Measurements from ENCODE around the gene MEGF11. TPM values are rescaled to one million over a fixed set of nuclear protein-coding genes. Genes with fewer than 3 reads are reported as not detected.

MEGF11 gene
- total RNA-seq, 1 experiment from 2014 or later, result not detected

DNA sequence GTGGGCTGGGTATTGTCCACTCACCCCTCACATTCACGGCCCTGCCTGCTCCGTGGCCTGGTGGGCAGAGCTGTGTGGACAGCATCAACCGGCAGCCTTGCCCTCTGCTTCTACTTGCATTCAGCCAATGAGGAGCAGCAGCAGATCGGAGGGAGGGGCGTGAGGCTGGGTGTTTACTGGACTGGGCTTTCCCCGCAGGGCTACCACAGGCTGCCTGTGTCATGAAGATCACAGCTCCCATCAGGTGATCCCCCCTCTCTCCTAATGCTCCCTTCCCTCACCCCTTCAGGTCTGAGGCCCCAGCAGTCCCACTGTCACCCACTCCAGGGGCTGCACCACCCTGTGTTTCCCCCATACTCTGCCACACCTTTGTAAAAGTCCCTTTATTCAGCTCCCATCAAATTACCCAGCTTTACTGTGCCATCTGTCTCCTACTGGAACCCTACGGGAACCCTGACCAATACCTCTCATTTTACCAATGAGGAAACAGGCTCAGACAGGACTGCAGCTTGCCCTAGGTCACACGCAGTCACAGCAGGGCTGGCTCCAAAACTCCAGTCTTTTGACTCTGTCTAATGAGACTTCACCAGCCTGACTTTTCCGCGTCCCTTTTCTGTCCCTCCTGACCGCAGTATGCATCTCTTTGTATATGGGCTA is 81.1 kb downstream of the MEGF11 start:
- Histone ChIP-seq H3K9me3 (ENCODE audit: low read length) (no peaks in the 10 kb centered on the region), H3K27me3 (ENCODE audit: low read length) (no peaks in the 10 kb centered on the region), H3K9ac (ENCODE audit: low read length) (no peak overlapping the region), H4K20me1 (ENCODE audit: insufficient read depth, low read depth, low read length) (no peaks in the 10 kb centered on the region), H3K36me3 (ENCODE audit: insufficient read depth, low read length) (no peaks in the 10 kb centered on the region), H3K27ac (ENCODE audit: low read length) (no peak overlapping the region), H3K9me2 (replicated peaks; ENCODE audit: insufficient read depth, low read length) (no peaks in the 10 kb centered on the region), H3K4me3 (ENCODE audit: low read length) (no peak overlapping the region), H2AFZ (ENCODE audit: low read length) (no peak overlapping the region), H3K4me1 (ENCODE audit: low read length) (peaks cover 3% of the 10 kb centered on the region; the same call in 1 of the 2 replicates), H3K4me2 (ENCODE audit: low read depth, low read length, poor library complexity, severe bottlenecking) (no peak overlapping the region), H3K79me2 (ENCODE audit: low read length) (no peaks in the 10 kb centered on the region)
- no peak for DNase-seq

DNA sequence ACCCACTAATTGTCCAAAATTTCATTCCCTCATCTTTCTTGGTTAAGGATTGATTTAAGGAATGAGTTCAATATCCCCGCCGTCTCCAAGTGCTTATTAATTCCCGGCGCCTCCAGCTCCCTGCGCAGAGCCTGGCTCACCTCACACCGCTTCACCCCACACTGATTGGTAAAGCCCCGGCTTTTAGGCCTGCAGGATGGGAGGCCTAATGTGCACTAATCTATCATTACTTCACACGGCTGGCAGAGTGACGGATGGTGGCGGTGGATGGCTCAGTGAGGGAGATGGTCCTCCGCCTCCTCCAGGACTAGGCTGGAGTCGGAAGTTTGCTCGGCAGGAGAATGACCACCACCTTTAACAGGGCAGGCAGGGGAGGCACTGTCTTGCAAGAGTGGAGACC is 81.7 kb downstream of the MEGF11 start:
- Histone ChIP-seq H3K4me3 (ENCODE audit: low read length) (no peak overlapping the region), H3K9me3 (ENCODE audit: low read length) (no peaks in the 10 kb centered on the region), H3K27me3 (ENCODE audit: low read length) (no peaks in the 10 kb centered on the region), H3K36me3 (ENCODE audit: insufficient read depth, low read length) (no peaks in the 10 kb centered on the region), H3K9ac (ENCODE audit: low read length) (no peak overlapping the region), H3K79me2 (ENCODE audit: low read length) (no peaks in the 10 kb centered on the region), H3K4me1 (ENCODE audit: low read length) (peaks cover 3% of the 10 kb centered on the region; the same call in 1 of the 2 replicates), H3K9me2 (replicated peaks; ENCODE audit: insufficient read depth, low read length) (no peaks in the 10 kb centered on the region), H2AFZ (ENCODE audit: low read length) (no peak overlapping the region), H3K4me2 (ENCODE audit: low read depth, low read length, poor library complexity, severe bottlenecking) (no peak overlapping the region), H3K27ac (ENCODE audit: low read length) (no peak overlapping the region), H4K20me1 (ENCODE audit: insufficient read depth, low read depth, low read length) (no peaks in the 10 kb centered on the region)
- no peak for DNase-seq

DNA sequence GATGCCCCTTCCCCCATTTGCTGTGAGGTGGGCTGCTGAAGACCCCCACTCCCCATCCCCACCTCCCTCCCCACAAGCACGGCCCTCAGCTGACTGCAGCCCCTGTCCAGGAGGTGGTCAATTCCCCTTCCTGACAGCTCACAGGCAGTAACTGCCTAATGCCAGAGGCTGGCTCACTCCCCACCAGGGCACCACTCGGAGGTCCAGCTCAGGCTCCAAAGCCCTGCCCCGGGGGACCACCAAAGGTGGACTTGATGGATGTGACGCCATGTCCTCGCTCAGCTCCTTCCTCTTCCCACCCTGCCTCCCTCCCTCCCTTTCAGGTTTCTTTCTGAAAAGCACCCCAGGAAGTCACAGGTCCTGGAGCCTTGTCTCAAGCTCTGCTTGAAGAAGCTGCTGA is 82.8 kb downstream of the MEGF11 start:
- Histone ChIP-seq H3K4me3 (ENCODE audit: low read length) (no peak overlapping the region), H3K27ac (ENCODE audit: low read length) (no peak overlapping the region), H3K9ac (ENCODE audit: low read length) (no peak overlapping the region), H4K20me1 (ENCODE audit: insufficient read depth, low read depth, low read length) (no peaks in the 10 kb centered on the region), H3K79me2 (ENCODE audit: low read length) (no peaks in the 10 kb centered on the region), H3K27me3 (ENCODE audit: low read length) (no peaks in the 10 kb centered on the region), H3K4me2 (ENCODE audit: low read depth, low read length, poor library complexity, severe bottlenecking) (no peak overlapping the region), H2AFZ (ENCODE audit: low read length) (no peak overlapping the region), H3K9me3 (ENCODE audit: low read length) (no peaks in the 10 kb centered on the region), H3K4me1 (ENCODE audit: low read length) (no peaks in the 10 kb centered on the region), H3K36me3 (ENCODE audit: insufficient read depth, low read length) (no peaks in the 10 kb centered on the region), H3K9me2 (replicated peaks; ENCODE audit: insufficient read depth, low read length) (no peaks in the 10 kb centered on the region)
- DNase-seq, result no peak

DNA sequence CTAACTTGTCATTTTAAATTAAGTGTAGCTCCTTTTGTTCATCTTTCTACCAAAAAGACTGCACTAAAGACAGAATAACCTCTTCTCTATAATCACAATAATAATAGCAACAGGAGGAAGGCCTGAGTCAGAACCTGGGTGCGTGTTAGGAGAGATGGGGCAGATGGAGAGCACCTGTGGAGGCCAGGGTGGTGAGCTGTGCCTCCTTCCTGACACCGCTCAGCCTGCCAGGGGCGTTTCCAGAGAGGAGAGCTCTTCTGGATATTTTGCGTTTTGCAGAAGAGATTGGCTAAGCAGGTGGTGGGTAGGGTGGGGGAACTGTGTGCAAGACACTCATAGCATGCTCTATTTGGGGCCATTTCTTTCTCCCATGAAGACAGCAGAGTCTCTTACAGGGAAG is 83.5 kb downstream of the MEGF11 start:
- H3K27ac ChIP-seq (ENCODE audit: low read length), result no peak overlapping the region
- H3K36me3 ChIP-seq (ENCODE audit: insufficient read depth, low read length), result no peaks in the 10 kb centered on the region
- no peak overlapping the region for H3K9ac ChIP-seq (ENCODE audit: low read length)
- no peaks in the 10 kb centered on the region for H3K9me3 ChIP-seq (ENCODE audit: low read length)
- no peak overlapping the region for H3K4me2 ChIP-seq (ENCODE audit: low read depth, low read length, poor library complexity, severe bottlenecking)
- no peak overlapping the region for H3K4me3 ChIP-seq (ENCODE audit: low read length)
- no peaks in the 10 kb centered on the region for H4K20me1 ChIP-seq (ENCODE audit: insufficient read depth, low read depth, low read length)
- H2AFZ ChIP-seq (ENCODE audit: low read length), result no peak overlapping the region
- no peaks in the 10 kb centered on the region for H3K4me1 ChIP-seq (ENCODE audit: low read length)
- H3K79me2 ChIP-seq (ENCODE audit: low read length), result no peaks in the 10 kb centered on the region
- H3K9me2 ChIP-seq (replicated peaks; ENCODE audit: insufficient read depth, low read length), result no peaks in the 10 kb centered on the region
- DNase-seq, result no peak
- H3K27me3 ChIP-seq (ENCODE audit: low read length), result no peaks in the 10 kb centered on the region

DNA sequence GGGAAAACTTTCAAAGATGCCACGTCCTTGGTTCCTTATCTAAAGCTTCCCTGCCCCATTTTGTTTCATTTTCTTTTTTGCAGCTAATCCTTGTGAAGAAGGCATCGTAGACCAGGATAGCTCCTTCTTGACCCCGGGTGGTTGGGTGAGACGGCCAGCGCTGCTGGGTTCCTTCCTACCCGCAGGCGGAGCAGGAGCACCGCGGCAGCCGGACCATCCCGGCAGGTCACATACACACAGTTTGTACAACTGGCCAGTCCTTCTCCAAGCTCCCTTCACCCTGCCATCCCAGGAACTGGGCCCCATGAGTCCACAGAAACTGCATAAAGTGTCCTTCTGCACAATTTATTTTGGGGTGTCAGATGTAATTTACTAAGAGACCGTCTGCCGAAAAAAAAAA is 83.9 kb downstream of the MEGF11 start:
- Histone ChIP-seq H3K36me3 (ENCODE audit: insufficient read depth, low read length) (no peaks in the 10 kb centered on the region), H3K4me3 (ENCODE audit: low read length) (no peak overlapping the region), H2AFZ (ENCODE audit: low read length) (no peak overlapping the region), H3K79me2 (ENCODE audit: low read length) (no peaks in the 10 kb centered on the region), H3K9me3 (ENCODE audit: low read length) (no peaks in the 10 kb centered on the region), H3K4me2 (ENCODE audit: low read depth, low read length, poor library complexity, severe bottlenecking) (no peak overlapping the region), H3K4me1 (ENCODE audit: low read length) (no peaks in the 10 kb centered on the region), H4K20me1 (ENCODE audit: insufficient read depth, low read depth, low read length) (no peaks in the 10 kb centered on the region), H3K9ac (ENCODE audit: low read length) (no peak overlapping the region), H3K27ac (ENCODE audit: low read length) (no peak overlapping the region), H3K9me2 (replicated peaks; ENCODE audit: insufficient read depth, low read length) (no peaks in the 10 kb centered on the region), H3K27me3 (ENCODE audit: low read length) (no peaks in the 10 kb centered on the region)
- DNase-seq, result no peak

DNA sequence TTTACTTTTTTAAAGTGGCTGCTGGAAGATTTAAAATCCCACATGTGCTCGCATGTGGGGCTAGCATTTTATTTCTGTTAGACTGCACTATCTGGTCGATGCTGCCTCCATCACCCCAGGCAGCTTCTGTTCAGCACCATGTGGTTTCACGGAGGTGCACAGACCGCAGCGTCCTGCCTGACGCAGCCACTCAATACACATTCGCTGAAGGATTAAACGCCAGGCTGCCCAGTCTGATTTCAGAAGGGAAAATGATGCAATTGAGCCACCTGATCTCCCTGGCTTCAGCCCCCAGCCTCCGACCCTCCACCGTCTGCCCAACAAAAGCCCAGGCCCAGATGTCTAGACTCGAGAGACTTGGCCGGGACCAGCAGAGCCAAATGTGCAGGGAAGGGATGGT is 84.5 kb downstream of the MEGF11 start:
- Histone ChIP-seq H3K4me1 (ENCODE audit: low read length) (no peaks in the 10 kb centered on the region), H3K36me3 (ENCODE audit: insufficient read depth, low read length) (no peaks in the 10 kb centered on the region), H3K79me2 (ENCODE audit: low read length) (no peaks in the 10 kb centered on the region), H4K20me1 (ENCODE audit: insufficient read depth, low read depth, low read length) (no peaks in the 10 kb centered on the region), H3K9ac (ENCODE audit: low read length) (no peak overlapping the region), H3K4me2 (ENCODE audit: low read depth, low read length, poor library complexity, severe bottlenecking) (no peak overlapping the region), H3K9me2 (replicated peaks; ENCODE audit: insufficient read depth, low read length) (no peaks in the 10 kb centered on the region), H3K27ac (ENCODE audit: low read length) (no peak overlapping the region), H3K9me3 (ENCODE audit: low read length) (no peaks in the 10 kb centered on the region), H3K27me3 (ENCODE audit: low read length) (no peaks in the 10 kb centered on the region), H2AFZ (ENCODE audit: low read length) (no peak overlapping the region), H3K4me3 (ENCODE audit: low read length) (no peak overlapping the region)
- DNase-seq, result no peak

DNA sequence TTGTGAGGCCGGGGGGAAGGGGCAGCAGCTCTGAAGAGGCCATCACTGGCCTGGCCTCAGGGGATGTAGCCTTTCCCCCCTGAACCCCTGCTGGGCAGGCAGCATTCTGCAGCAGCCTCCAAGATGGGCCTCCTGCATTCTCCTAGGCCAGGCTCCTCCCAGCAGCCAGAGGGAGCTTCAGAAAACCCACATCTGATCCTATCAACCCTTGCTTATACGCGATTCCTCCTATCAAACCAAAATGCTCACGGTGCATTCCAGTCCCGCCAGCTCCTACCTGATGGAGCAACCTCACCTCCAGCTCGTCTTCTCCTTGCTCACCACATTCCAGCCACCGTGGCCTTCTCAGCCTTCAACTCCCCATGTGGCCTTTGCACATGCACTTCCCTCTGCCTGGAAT is 85.7 kb downstream of the MEGF11 start:
- H3K9me3 ChIP-seq (ENCODE audit: low read length), result no peaks in the 10 kb centered on the region
- no peaks in the 10 kb centered on the region for H3K36me3 ChIP-seq (ENCODE audit: insufficient read depth, low read length)
- DNase-seq, result no peak
- no peaks in the 10 kb centered on the region for H3K27me3 ChIP-seq (ENCODE audit: low read length)
- no peak overlapping the region for H3K27ac ChIP-seq (ENCODE audit: low read length)
- H3K9me2 ChIP-seq (replicated peaks; ENCODE audit: insufficient read depth, low read length), result no peaks in the 10 kb centered on the region
- no peak overlapping the region for H3K4me2 ChIP-seq (ENCODE audit: low read depth, low read length, poor library complexity, severe bottlenecking)
- no peaks in the 10 kb centered on the region for H4K20me1 ChIP-seq (ENCODE audit: insufficient read depth, low read depth, low read length)
- no peaks in the 10 kb centered on the region for H3K4me1 ChIP-seq (ENCODE audit: low read length)
- no peak overlapping the region for H3K4me3 ChIP-seq (ENCODE audit: low read length)
- no peak overlapping the region for H2AFZ ChIP-seq (ENCODE audit: low read length)
- no peaks in the 10 kb centered on the region for H3K79me2 ChIP-seq (ENCODE audit: low read length)
- no peak overlapping the region for H3K9ac ChIP-seq (ENCODE audit: low read length)

DNA sequence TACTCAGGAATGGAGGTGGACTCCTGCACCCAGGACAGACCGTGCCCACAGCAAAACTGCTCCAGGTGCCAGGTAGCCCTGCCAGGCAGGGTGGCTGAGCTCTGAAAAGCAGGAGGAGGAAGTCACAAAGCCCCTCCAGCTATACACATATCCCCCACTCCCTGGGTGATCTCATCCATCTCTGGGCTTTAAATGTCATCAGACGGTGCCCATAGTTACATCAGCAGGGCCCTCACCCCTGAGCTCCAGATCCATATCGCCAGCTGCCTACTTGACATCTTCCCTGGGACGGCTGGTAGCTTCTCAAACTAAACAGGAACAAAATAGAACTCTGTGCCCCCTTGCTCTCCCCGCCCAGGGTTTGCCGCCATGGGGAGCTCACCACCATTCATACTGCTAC is 87.7 kb downstream of the MEGF11 start:
- Histone ChIP-seq H3K4me1 (ENCODE audit: low read length) (no peaks in the 10 kb centered on the region), H3K79me2 (ENCODE audit: low read length) (no peaks in the 10 kb centered on the region), H3K36me3 (ENCODE audit: insufficient read depth, low read length) (no peaks in the 10 kb centered on the region), H3K27ac (ENCODE audit: low read length) (no peak overlapping the region), H2AFZ (ENCODE audit: low read length) (no peak overlapping the region), H3K4me2 (ENCODE audit: low read depth, low read length, poor library complexity, severe bottlenecking) (no peak overlapping the region), H4K20me1 (ENCODE audit: insufficient read depth, low read depth, low read length) (no peaks in the 10 kb centered on the region), H3K27me3 (ENCODE audit: low read length) (no peaks in the 10 kb centered on the region), H3K9ac (ENCODE audit: low read length) (no peak overlapping the region), H3K9me3 (ENCODE audit: low read length) (no peaks in the 10 kb centered on the region), H3K9me2 (replicated peaks; ENCODE audit: insufficient read depth, low read length) (no peaks in the 10 kb centered on the region), H3K4me3 (ENCODE audit: low read length) (no peak overlapping the region)
- no peak for DNase-seq

DNA sequence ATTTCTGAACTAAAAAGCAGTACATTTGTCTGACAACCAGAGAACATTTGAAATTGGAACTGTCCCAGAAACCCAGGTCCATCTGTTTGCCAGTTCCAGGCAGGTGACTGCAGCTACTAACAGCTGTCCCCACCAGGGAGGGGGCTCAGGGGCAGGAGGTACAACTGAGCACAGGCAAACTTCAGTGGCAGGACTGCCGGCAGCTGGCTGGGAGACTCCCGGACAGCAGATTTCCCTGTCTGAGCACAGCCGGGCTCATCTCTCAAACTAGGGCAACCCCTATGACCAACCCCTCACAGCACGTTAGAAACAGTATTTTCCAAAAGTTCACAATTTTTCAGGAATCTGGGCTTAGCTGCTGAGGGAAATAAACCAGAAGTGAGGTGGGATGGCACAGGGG is 88.8 kb downstream of the MEGF11 start:
- no peaks in the 10 kb centered on the region for H3K36me3 ChIP-seq (ENCODE audit: insufficient read depth, low read length)
- no peaks in the 10 kb centered on the region for H4K20me1 ChIP-seq (ENCODE audit: insufficient read depth, low read depth, low read length)
- H3K4me2 ChIP-seq (ENCODE audit: low read depth, low read length, poor library complexity, severe bottlenecking), result no peak overlapping the region
- no peaks in the 10 kb centered on the region for H3K27me3 ChIP-seq (ENCODE audit: low read length)
- DNase-seq, result no peak
- no peak overlapping the region for H3K9ac ChIP-seq (ENCODE audit: low read length)
- no peak overlapping the region for H3K27ac ChIP-seq (ENCODE audit: low read length)
- no peaks in the 10 kb centered on the region for H3K9me2 ChIP-seq (replicated peaks; ENCODE audit: insufficient read depth, low read length)
- H2AFZ ChIP-seq (ENCODE audit: low read length), result no peak overlapping the region
- no peak overlapping the region for H3K4me3 ChIP-seq (ENCODE audit: low read length)
- no peaks in the 10 kb centered on the region for H3K4me1 ChIP-seq (ENCODE audit: low read length)
- no peaks in the 10 kb centered on the region for H3K79me2 ChIP-seq (ENCODE audit: low read length)
- no peaks in the 10 kb centered on the region for H3K9me3 ChIP-seq (ENCODE audit: low read length)

All from Karpas-422 (cell line).